ENCODE results near the gene CDC42.

Gene CDC42

GRCh38 chr1:22114083-22115012, 61.8 kb downstream of the CDC42 start:
- Histone ChIP-seq H3K79me2 (ENCODE audit: control insufficient read depth, insufficient read depth, low read length) (no peaks in the 10 kb centered on the region), H2BK120ac (ENCODE audit: low read depth, low read length) (no peak overlapping the region), H2AK5ac (ENCODE audit: low read length) (no peak overlapping the region), H3K27me3 (ENCODE audit: insufficient read depth, low read length, poor library complexity) (no peaks in the 10 kb centered on the region), H4K5ac (ENCODE audit: low read length) (no peak overlapping the region), H3K4me3 (ENCODE audit: low read length) (no peak overlapping the region), H2BK5ac (ENCODE audit: low read length) (no peak overlapping the region), H3K4me1 (ENCODE audit: control insufficient read depth, low read depth, low read length) (peaks cover 4% of the 10 kb centered on the region), H4K8ac (ENCODE audit: low read depth, low read length) (no peak overlapping the region), H3K79me1 (ENCODE audit: low read length) (peaks cover 27% of the 10 kb centered on the region), H3K27ac (ENCODE audit: low read depth, low read length) (no peak overlapping the region), H3K36me3 (ENCODE audit: control insufficient read depth, insufficient read depth, low read length) (peaks cover 4% of the 10 kb centered on the region), H3K18ac (ENCODE audit: low read length) (no peak overlapping the region), H2BK15ac (replicated peaks; ENCODE audit: low read depth) (no peak overlapping the region), H3K56ac (ENCODE audit: low read length) (no peak overlapping the region), H3K9ac (ENCODE audit: low read length) (no peak overlapping the region), H3K4ac (ENCODE audit: low read depth, low read length) (no peak overlapping the region), H3K4me2 (ENCODE audit: low read length) (no peak overlapping the region), H3K23ac (ENCODE audit: low read length) (no peak overlapping the region)
- no peak for DNase-seq
- WGBS (ENCODE audit: extremely low coverage, insufficient coverage, low lambda C conversion rate): no CpG with 5 or more reads among the region's 18 CpGs

- Histone ChIP-seq H3K56ac (ENCODE audit: low read length) (no peak overlapping the region), H2AK5ac (ENCODE audit: low read length) (no peak overlapping the region), H3K27me3 (ENCODE audit: insufficient read depth, low read length, poor library complexity) (no peaks in the 10 kb centered on the region), H3K23ac (ENCODE audit: low read length) (no peak overlapping the region), H2BK120ac (ENCODE audit: low read depth, low read length) (no peak overlapping the region), H3K4me2 (ENCODE audit: low read length) (no peak overlapping the region), H3K4ac (ENCODE audit: low read depth, low read length) (no peak overlapping the region), H3K36me3 (ENCODE audit: control insufficient read depth, insufficient read depth, low read length) (peaks cover 4% of the 10 kb centered on the region), H2BK5ac (ENCODE audit: low read length) (no peak overlapping the region), H3K79me2 (ENCODE audit: control insufficient read depth, insufficient read depth, low read length) (no peaks in the 10 kb centered on the region), H3K9ac (ENCODE audit: low read length) (no peak overlapping the region), H2BK15ac (replicated peaks; ENCODE audit: low read depth) (no peak overlapping the region), H4K8ac (ENCODE audit: low read depth, low read length) (no peak overlapping the region), H4K5ac (ENCODE audit: low read length) (no peak overlapping the region), H3K79me1 (ENCODE audit: low read length) (peaks cover 23% of the 10 kb centered on the region), H3K27ac (ENCODE audit: low read depth, low read length) (no peak overlapping the region), H3K4me3 (ENCODE audit: low read length) (no peak overlapping the region), H3K18ac (ENCODE audit: low read length) (no peak overlapping the region), H3K4me1 (ENCODE audit: control insufficient read depth, low read depth, low read length) (peaks cover 4% of the 10 kb centered on the region)
- no CpG with 5 or more reads among the region's 6 CpGs for WGBS (ENCODE audit: extremely low coverage, insufficient coverage, low lambda C conversion rate)
- no peak for DNase-seq
These were observed 62.8 kb downstream of the CDC42 start for GRCh38 chr1:22115286-22115685.

- no peak overlapping the region for H3K23ac ChIP-seq (ENCODE audit: low read length)
- no peak overlapping the region for H4K5ac ChIP-seq (ENCODE audit: low read length)
- H4K8ac ChIP-seq (ENCODE audit: low read depth, low read length): no peak overlapping the region
- no peak overlapping the region for H3K4ac ChIP-seq (ENCODE audit: low read depth, low read length)
- peaks cover 2% of the 10 kb centered on the region for H3K36me3 ChIP-seq (ENCODE audit: control insufficient read depth, insufficient read depth, low read length)
- H3K79me2 ChIP-seq (ENCODE audit: control insufficient read depth, insufficient read depth, low read length): no peaks in the 10 kb centered on the region
- no peak overlapping the region for H3K18ac ChIP-seq (ENCODE audit: low read length)
- no peak overlapping the region for H2AK5ac ChIP-seq (ENCODE audit: low read length)
- WGBS (ENCODE audit: extremely low coverage, insufficient coverage, low lambda C conversion rate): no CpG with 5 or more reads among the region's 4 CpGs
- no peak overlapping the region for H2BK120ac ChIP-seq (ENCODE audit: low read depth, low read length)
- H3K27me3 ChIP-seq (ENCODE audit: insufficient read depth, low read length, poor library complexity): no peaks in the 10 kb centered on the region
- H3K4me2 ChIP-seq (ENCODE audit: low read length): no peak overlapping the region
- no peak for DNase-seq
- H3K27ac ChIP-seq (ENCODE audit: low read depth, low read length): no peak overlapping the region
- no peak overlapping the region for H2BK15ac ChIP-seq (replicated peaks; ENCODE audit: low read depth)
- no peak overlapping the region for H2BK5ac ChIP-seq (ENCODE audit: low read length)
- no peak overlapping the region for H3K9ac ChIP-seq (ENCODE audit: low read length)
- H3K4me1 ChIP-seq (ENCODE audit: control insufficient read depth, low read depth, low read length): peaks cover 4% of the 10 kb centered on the region
- no peak overlapping the region for H3K56ac ChIP-seq (ENCODE audit: low read length)
- H3K4me3 ChIP-seq (ENCODE audit: low read length): no peak overlapping the region
- peaks cover 19% of the 10 kb centered on the region for H3K79me1 ChIP-seq (ENCODE audit: low read length)
These were observed 64.7 kb downstream of the CDC42 start for GRCh38 chr1:22117238-22117637.

GRCh38 chr1:22117851-22118250, 65.3 kb downstream of the CDC42 start:
- H3K79me2 ChIP-seq (ENCODE audit: control insufficient read depth, insufficient read depth, low read length): no peaks in the 10 kb centered on the region
- no peaks in the 10 kb centered on the region for H3K27me3 ChIP-seq (ENCODE audit: insufficient read depth, low read length, poor library complexity)
- no peak overlapping the region for H3K18ac ChIP-seq (ENCODE audit: low read length)
- H3K4me2 ChIP-seq (ENCODE audit: low read length): no peak overlapping the region
- peaks cover 4% of the 10 kb centered on the region for H3K4me1 ChIP-seq (ENCODE audit: control insufficient read depth, low read depth, low read length)
- H3K23ac ChIP-seq (ENCODE audit: low read length): no peak overlapping the region
- peaks cover 19% of the 10 kb centered on the region for H3K79me1 ChIP-seq (ENCODE audit: low read length)
- H2BK15ac ChIP-seq (replicated peaks; ENCODE audit: low read depth): no peak overlapping the region
- no peak overlapping the region for H4K8ac ChIP-seq (ENCODE audit: low read depth, low read length)
- H3K4me3 ChIP-seq (ENCODE audit: low read length): no peak overlapping the region
- H2BK120ac ChIP-seq (ENCODE audit: low read depth, low read length): no peak overlapping the region
- H3K56ac ChIP-seq (ENCODE audit: low read length): no peak overlapping the region
- H3K27ac ChIP-seq (ENCODE audit: low read depth, low read length): no peak overlapping the region
- H4K5ac ChIP-seq (ENCODE audit: low read length): no peak overlapping the region
- WGBS (ENCODE audit: extremely low coverage, insufficient coverage, low lambda C conversion rate): no CpG with 5 or more reads among the region's 5 CpGs
- no peak overlapping the region for H3K4ac ChIP-seq (ENCODE audit: low read depth, low read length)
- DNase-seq: no peak
- H2AK5ac ChIP-seq (ENCODE audit: low read length): no peak overlapping the region
- H2BK5ac ChIP-seq (ENCODE audit: low read length): no peak overlapping the region
- H3K36me3 ChIP-seq (ENCODE audit: control insufficient read depth, insufficient read depth, low read length): peaks cover 2% of the 10 kb centered on the region
- no peak overlapping the region for H3K9ac ChIP-seq (ENCODE audit: low read length)

- DNase-seq: no peak
- H3K56ac ChIP-seq (ENCODE audit: low read length): no peak overlapping the region
- WGBS (ENCODE audit: extremely low coverage, insufficient coverage, low lambda C conversion rate): no CpG with 5 or more reads among the region's 8 CpGs
- no peaks in the 10 kb centered on the region for H3K27me3 ChIP-seq (ENCODE audit: insufficient read depth, low read length, poor library complexity)
- H3K18ac ChIP-seq (ENCODE audit: low read length): no peak overlapping the region
- H2BK15ac ChIP-seq (replicated peaks; ENCODE audit: low read depth): no peak overlapping the region
- no peak overlapping the region for H3K27ac ChIP-seq (ENCODE audit: low read depth, low read length)
- H3K9ac ChIP-seq (ENCODE audit: low read length): no peak overlapping the region
- H3K4me3 ChIP-seq (ENCODE audit: low read length): no peak overlapping the region
- H3K4me1 ChIP-seq (ENCODE audit: control insufficient read depth, low read depth, low read length): peaks cover 4% of the 10 kb centered on the region
- no peak overlapping the region for H2BK120ac ChIP-seq (ENCODE audit: low read depth, low read length)
- no peak overlapping the region for H4K8ac ChIP-seq (ENCODE audit: low read depth, low read length)
- peaks cover 14% of the 10 kb centered on the region for H3K79me1 ChIP-seq (ENCODE audit: low read length)
- H3K36me3 ChIP-seq (ENCODE audit: control insufficient read depth, insufficient read depth, low read length): peaks cover 2% of the 10 kb centered on the region
- no peak overlapping the region for H3K23ac ChIP-seq (ENCODE audit: low read length)
- H3K79me2 ChIP-seq (ENCODE audit: control insufficient read depth, insufficient read depth, low read length): no peaks in the 10 kb centered on the region
- no peak overlapping the region for H2BK5ac ChIP-seq (ENCODE audit: low read length)
- no peak overlapping the region for H4K5ac ChIP-seq (ENCODE audit: low read length)
- no peak overlapping the region for H3K4ac ChIP-seq (ENCODE audit: low read depth, low read length)
- no peak overlapping the region for H3K4me2 ChIP-seq (ENCODE audit: low read length)
- no peak overlapping the region for H2AK5ac ChIP-seq (ENCODE audit: low read length)
These were observed 65.9 kb downstream of the CDC42 start for GRCh38 chr1:22118291-22118992.
